ENCODE data around the gene KCNS1. TPM values are rescaled to one million over a fixed set of nuclear protein-coding genes. Genes with fewer than 3 reads are reported as not detected.

The KCNS1 gene
- total and polyA plus RNA-seq, 2 experiments from 2014 or later, result 0.37 to 3.2 TPM

- H3K79me2 ChIP-seq (replicated peaks; ENCODE audit: insufficient read depth), result no peaks in the 10 kb centered on the region
- no peak for DNase-seq (ENCODE audit: low spot score)
- H3K4me3 Mint-ChIP-seq, result no peak overlapping the region
- peaks cover 10% of the 10 kb centered on the region; the same call in 2 of the 3 replicates for H3K4me1 Mint-ChIP-seq
- H4K20me1 ChIP-seq (replicated peaks; ENCODE audit: insufficient read depth), result no peaks in the 10 kb centered on the region
- ATAC-seq, result no peak
- no peaks in the 10 kb centered on the region for H3K36me3 Mint-ChIP-seq (ENCODE audit: low read depth)
- H3K9me3 Mint-ChIP-seq, result no peaks in the 10 kb centered on the region
- no peak overlapping the region for H3K27ac ChIP-seq (ENCODE audit: low read depth)
- H3K9me2 ChIP-seq (ENCODE audit: insufficient read depth), result no peaks in the 10 kb centered on the region
- no peaks in the 10 kb centered on the region for H3F3A ChIP-seq (replicated peaks; ENCODE audit: low read depth)
- no peak overlapping the region for H3K27ac Mint-ChIP-seq
- H3K4me2 ChIP-seq, result peak overlapping the region; percentile 69
- no peak overlapping the region for H3K4me3 ChIP-seq
- H3K36me3 ChIP-seq (ENCODE audit: insufficient read depth), result no peaks in the 10 kb centered on the region
- TF ChIP-seq EZH2 (IDR thresholded peaks at IDR 0.05; ENCODE audit: low read depth, unreplicated experiment) (no peak), POLR2AphosphoS5 (IDR thresholded peaks at IDR 0.05; ENCODE audit: low read depth) (no peak), STAT1 (IDR thresholded peaks at IDR 0.05; ENCODE audit: unreplicated experiment) (no peak), JUNB (IDR thresholded peaks at IDR 0.05; ENCODE audit: unreplicated experiment) (no peak), CREB1 (CRISPR knock-in tag; IDR thresholded peaks at IDR 0.05; ENCODE audit: low read depth) (no peak), CTCF (conservative IDR thresholded peaks at IDR 0.05; ENCODE audit: low read depth in 2 of 2) (no peak), ZNF331 (CRISPR knock-in tag; IDR thresholded peaks at IDR 0.05; ENCODE audit: low read depth) (no peak), ZNF114 (CRISPR knock-in tag; IDR thresholded peaks at IDR 0.05) (no peak), REST (IDR thresholded peaks at IDR 0.05; ENCODE audit: unreplicated experiment) (no peak), EZH2phosphoT487 (IDR thresholded peaks at IDR 0.05; ENCODE audit: unreplicated experiment) (no peak), NANOG (IDR thresholded peaks at IDR 0.05; ENCODE audit: borderline replicate concordance) (no peak), ZNF462 (CRISPR knock-in tag; IDR thresholded peaks at IDR 0.05) (no peak), ETS1 (IDR thresholded peaks at IDR 0.05) (no peak)
- no peaks in the 10 kb centered on the region for H3K27me3 ChIP-seq (ENCODE audit: insufficient read depth)
- H3K27me3 Mint-ChIP-seq (ENCODE audit: insufficient read depth, low read depth, poor library complexity), result peaks cover 3% of the 10 kb centered on the region
- peak overlapping the region; percentile 91 for H2AFZ ChIP-seq
- peaks cover 4% of the 10 kb centered on the region; the same call in 1 of the 2 replicates for H3K4me1 ChIP-seq (ENCODE audit: insufficient read depth)
Measured at GRCh38 chr20:45115386-45115774, 14.5 kb upstream of the KCNS1 start.

Measured in GM23338 (cell line).